GM18907 (cell line): ENCODE data around the gene ERP44.
A peak's percentile ranks its signal among the peaks of the same experiment; 100 is the strongest.
"Not testable (repeated sequence)": the region's sequence is repeated elsewhere in the genome, so short reads cannot be mapped to it uniquely, and the experiment has no call there.

Source experiments
- ATAC-seq: cut with Tn5 transposase; IDR thresholded peaks from one replicate; pipeline ENCODE4 v1.9.1; 2021; ENCODE audit warnings: mild to moderate bottlenecking, moderate library complexity; ENCODE audit not compliant: unreplicated experiment

The ERP44 gene

DNA sequence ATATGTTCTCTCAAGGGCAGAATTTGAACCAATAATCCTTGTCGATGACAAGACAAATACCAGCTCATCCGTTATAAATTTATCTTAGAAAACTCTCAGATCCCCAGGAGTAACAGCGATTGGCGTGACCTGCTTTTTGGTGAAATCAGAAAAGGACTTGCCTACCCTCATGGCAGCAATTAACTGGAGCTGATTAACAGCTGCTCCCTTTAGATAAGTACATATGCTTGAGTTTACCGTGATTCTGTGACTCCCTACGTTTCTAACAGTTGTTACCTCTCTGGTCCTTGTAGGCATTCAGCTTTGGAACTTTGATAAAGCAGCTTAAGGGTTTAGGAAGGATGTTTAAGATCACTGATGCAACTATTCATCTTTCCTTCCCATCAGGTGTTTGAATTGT is 2.8 kb upstream of the ERP44 start:
- no peak for ATAC-seq

DNA sequence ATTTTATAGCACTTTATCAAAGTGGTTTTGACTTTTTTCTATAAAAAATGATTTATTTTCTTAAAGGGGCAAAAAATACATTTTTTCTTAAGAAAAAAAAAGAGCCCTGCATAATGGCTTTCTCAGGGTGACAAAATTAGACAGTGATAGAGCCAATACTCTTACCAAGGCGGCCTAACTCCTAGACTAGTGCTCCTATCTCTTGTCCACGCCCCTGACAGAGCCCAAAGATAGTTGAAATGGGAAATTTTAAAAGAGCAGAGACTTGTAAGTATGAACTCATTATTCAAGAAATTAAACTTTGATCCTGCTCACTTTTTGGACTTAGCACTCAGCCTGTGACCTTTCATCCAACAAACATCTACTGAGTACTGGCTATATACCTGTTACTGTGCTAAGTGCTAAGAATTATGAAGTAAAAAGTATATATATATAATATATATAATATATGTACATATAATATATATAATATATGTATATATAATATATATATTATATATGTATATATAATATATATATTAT is 1.4 kb upstream of the ERP44 start:
- no peak for ATAC-seq

DNA sequence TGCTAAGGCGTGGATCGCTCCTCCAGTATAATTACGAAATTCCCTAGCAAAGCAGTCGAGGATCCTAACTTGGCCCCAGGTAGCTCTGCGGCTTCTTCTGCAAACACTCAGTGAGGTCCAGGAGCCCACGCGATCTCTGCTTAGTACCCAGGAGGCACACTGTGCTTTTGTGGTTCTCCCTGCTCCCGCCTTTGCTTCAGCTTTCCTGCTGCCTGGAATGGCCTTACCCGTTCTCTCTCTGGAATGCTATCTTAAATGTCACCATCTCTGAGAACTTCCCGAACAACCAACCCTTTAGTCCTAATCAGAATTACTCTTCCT is 882 bp upstream of the ERP44 start:
- ATAC-seq = peak; percentile 5

DNA sequence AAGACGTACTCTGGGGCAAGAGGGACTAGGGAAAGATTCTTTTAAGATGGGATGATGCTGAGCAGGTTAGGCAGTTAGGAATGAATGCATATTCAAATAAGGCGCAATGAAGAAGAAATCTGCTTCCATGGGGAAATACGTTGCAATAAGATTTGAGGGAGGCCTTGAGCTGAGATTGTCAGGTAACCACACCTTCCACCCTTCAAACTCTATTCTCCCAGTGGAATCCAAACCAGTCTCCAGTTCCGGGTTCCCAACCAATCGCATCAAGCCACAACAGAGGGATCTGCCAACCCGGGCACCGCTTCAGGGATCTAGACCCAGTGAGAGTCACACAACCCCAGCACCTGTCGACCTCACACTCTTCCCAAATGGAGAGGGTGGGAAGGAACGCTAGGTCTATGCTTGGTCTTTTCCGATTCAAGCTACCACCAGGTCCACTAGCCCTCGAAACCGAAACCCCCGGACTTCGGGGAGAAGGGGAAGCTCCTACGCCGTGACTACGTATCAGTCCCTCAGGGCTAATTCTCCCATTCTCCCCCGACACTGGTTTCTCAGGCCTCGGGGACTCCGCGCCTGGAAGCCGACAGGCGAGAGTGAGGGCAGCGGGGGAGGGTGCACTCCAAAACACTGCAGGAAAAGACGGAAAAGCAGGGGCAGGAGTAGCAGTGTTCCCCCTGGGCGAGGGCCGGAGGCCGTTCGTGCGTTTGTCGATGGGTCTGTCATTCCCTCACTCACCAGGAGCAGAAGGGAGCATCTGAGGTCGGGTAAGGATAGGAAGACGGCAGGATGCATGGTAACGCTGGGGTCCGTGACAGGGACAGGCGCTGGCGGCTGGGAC is 534 bp downstream of the ERP44 start:
- peak; percentile 8 for ATAC-seq

DNA sequence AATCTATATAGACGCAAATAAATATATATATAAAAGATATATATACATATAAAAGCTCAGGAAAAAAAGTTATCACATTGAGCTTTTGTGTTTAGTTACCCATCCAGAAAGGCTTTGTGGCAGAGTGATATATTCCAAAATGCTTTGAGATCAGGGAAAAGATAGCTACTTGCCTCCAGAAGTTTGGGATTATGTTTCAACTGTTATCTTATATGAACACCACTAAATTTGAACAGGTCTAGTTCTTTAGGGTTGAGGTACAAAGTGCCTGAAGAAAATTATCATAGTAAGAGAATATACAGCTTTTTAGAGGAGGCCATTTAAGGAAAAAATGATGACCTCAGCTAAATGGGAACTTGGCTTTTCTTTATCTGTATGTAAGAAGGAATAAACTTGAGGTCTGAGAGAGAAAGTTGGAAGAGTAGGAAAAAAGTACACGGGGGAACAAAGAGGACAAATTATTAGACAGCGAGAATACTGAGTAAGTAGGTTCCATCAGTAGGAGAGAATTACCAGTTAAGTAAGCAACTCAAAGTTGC is 2.4 kb downstream of the ERP44 start:
- ATAC-seq = no peak

DNA sequence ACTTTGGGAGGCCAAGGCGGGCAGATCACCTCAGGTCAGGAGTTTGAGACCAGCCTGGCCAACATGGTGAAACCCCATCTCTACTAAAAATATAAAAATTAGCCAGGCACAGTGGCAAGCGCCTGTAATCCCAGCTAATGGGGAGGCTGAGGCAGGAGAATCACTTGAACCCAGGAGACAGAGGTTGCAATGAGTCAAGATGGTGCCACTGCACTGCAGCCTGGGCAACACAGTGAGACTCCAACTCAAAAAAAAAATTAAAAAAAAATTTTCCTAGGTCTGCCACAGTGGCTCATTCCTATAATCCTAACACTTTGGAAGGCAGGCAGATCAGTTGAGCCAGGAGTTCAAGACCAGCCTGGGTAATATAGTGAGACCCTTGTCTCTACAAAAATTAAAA is 4.4 kb downstream of the ERP44 start:
- not testable (repeated sequence) for ATAC-seq

DNA sequence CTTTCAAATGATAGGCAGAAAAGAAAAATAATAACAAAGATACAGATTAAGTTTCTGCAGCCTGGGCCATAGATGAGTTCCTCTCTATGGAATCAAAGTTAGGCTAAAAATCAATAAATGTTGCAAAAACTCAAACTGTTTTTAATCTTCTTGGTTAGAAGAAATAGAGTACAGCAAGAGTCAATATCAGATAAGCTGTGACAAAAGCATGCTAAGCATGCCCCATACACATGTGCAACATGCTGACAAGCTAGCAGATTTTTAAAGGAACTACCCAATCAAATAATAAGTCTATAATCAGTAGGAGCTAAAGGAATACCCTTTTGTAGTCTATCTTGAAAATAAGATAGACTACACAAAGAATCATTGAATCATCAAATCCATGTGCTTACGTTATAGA is 6.7 kb downstream of the ERP44 start:
- ATAC-seq = no peak

DNA sequence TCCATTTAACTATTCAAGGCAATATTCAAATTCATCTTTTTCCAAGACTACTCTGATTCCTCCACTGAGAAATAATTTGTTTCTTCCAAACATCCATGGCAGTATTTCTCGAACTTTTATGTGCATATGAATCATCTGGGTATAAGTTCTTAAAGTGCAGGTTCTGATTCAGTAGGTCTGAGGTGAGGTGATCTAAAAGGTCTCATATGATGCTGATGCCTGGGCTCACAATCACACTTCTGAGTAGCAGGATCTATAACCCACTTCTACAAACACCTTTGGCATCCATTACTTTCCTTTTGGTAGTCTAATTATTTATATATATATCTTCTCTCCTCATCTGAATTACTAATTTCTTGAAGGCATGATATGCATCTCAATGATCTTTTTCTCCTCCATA is 7.2 kb downstream of the ERP44 start:
- ATAC-seq = no peak

DNA sequence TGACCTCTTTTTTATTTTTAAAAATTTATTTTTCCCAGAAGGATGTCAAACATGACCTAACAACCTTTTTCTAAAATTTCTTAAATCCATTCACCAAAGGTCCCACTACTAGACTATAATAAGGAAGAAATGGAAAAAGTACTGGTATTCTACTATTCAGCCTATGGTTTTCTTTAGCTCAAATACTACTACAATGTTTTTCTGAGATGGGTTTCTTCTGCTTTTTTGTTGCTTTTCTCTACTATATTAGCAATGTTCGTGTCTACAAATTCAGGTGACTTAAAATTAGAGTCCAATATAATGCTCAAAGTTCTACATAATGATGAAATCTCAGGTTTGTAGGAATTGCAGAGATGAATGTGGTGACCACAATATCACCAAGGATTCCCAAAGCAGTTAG is 7.9 kb downstream of the ERP44 start:
- no peak for ATAC-seq

DNA sequence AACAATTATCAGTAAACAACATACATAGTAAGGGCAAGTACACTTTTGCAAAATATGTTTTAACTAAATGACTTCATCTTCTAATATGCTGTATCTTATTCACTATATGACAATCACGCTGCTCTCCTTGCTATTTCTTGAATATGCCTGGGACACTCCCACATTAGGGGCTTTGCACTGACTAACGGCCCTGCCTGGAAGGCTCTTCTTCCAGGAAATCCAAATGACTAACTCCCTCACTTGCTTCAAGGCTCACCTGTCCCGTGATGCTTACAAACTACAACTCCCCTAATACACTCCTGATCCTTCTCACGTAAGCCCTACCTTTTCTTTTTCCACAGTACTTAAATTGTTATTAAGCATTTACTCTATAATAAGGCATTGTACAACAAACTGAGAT is 10.6 kb downstream of the ERP44 start:
- ATAC-seq = no peak

DNA sequence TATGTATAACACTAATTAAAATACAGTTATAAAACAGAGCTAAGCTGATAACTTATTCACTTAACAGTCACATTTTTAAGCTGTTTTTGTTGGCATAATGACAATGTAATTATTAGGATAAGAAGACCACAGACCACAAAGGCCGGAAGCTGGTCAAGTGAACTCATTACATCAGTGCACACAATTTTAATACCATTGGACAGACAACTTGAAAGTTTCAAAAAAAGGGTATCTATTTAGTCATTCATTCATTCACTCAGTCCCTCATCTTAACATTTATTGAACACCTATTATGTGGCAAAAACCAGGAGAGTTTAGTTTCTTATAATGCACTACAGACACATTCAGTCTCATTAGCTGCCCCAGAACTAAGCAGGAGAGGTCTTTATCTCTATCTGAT is 11.6 kb downstream of the ERP44 start:
- ATAC-seq = no peak

DNA sequence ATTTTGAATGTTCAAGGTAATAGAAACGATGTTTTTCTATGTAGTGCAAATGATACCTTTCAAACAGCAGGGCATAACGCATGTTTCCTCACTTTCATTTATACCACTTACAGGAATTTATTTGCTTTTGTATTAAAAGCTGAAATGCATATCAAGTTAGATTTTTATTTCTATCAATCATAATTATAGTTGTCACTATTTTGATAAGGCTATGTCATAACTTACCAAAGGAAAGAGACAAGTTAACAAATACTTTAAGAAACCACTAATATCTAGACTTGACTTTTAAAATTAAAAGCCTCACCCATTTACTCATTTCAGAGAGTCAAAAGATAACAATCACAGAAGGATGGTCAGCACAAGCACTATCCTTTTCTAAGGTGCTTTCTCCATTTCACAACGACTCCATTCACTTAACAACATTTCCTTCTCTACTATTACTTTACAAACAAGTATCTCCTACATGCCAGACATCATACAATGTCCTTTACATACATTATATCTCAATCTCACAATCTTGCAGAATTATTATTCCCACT is 12.6 kb downstream of the ERP44 start:
- no peak for ATAC-seq

DNA sequence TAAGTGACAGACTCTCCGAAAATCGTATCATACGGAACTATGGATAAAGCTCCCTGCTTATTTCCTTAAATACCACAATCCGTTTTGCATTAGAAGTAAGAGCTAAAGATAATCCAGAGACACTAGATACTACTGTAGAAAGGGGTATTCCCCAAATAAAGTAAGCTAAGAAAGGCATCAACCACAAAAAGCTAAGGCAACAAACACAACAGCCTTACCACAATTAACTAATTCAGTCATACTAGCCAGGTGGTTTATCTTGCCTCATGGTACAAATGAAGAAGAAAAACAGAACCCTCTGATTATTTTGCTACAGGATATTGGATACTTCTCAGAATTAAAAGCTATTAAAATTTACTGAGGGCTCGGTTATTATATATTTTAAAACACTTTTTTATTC is 14.1 kb downstream of the ERP44 start:
- peak; percentile 82 for ATAC-seq

DNA sequence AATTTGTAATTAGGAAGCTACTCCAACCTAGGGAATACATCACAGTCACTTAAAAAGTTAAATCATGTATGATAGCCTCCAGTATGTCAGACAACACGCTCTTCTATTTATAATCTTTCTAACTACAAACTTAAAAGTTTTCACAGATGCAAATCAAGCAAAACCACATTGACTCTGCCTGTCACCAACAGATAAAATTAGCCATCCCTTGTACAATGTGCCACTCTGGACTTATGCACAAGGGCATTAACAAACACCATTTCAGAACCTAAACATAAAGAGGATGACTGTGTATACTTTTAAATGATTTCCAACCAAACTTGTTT is 14.7 kb downstream of the ERP44 start:
- peak; percentile 55 for ATAC-seq

DNA sequence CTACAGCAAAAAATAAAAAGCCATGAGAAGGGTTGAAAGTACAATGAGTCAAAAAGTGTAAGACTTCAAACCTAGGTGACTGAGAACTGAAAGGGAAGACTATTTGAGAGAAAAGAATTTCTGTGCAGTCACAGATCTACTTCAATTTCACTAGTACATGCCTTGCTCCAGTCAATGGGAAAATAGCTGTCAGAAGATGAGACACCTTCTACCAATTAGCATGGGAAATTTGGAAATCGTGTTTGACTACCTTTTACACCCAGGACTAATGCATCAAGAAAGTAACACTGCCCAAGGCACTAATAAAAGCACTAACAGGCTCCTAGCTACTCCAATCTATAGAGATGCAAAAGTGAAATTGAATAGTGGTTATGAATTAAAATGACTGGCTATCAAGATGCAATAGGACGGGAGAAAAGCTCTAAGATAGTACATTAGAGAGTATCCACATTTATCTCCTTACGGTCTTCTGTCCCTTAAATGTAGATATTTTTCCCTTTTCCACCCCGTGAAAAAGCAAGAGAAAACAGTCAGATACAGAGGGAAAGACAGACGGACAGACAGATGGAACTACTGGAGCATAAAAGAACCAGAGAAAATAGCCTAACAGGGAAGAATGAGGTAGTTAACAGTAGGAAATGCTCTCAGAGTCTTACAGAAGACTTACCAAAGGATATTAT is 15.2 kb downstream of the ERP44 start:
- ATAC-seq = peak; percentile 46

DNA sequence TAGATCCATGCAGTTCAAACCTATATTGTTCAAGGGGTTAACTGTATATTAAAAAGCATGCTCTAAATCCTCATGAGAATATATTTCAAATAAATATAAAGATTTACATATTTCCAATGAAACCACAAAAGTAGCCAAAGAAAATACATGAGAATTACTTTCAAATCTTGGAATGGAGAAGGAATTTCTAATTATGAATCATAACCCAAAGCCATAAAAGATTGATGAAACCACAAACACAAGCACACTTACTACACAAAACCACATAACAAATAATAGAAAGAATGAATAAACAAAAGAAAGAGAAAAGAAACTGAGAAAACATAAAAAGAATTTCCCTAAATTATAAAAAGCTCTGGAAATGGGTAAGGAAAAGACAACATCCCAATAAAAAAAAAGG is 16.0 kb downstream of the ERP44 start:
- ATAC-seq = no peak

DNA sequence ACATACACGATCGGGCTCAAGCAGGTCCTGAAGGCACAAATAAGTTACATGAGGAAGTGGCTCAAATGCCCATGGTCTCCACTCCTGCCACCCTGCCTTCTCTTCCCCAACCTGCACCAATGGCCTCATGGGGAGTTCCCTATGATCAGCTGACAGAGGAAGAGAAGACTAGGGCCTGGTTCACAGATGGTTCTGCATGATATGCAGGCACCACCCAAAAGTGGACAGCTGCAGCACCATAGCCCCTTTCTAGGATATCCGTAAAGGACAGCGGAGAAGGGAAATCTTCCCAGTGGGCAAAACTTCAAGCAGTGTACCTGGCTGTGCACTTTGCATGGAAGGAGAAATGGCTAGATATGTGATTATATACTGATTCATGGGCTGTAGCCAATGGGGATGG is 22.5 kb downstream of the ERP44 start:
- not testable (repeated sequence) for ATAC-seq

DNA sequence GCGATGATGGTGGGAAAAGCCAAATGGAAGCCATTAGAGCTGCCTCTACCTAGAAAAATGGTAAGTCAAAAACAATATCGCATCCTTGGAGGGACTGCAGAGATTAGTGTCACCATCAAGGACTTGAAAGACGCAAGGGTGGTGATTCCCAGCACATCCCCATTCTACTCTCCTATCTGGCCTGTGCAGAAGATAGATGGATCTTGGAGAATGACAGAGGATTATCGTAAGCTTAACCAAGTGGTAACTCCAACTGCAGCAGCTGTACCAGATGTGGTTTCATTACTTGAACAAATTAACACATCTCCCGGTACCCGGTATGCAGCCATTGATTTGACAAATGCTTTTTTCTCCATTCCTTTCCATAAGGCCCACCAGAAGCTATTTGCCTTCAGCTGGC is 23.8 kb downstream of the ERP44 start:
- no peak for ATAC-seq

DNA sequence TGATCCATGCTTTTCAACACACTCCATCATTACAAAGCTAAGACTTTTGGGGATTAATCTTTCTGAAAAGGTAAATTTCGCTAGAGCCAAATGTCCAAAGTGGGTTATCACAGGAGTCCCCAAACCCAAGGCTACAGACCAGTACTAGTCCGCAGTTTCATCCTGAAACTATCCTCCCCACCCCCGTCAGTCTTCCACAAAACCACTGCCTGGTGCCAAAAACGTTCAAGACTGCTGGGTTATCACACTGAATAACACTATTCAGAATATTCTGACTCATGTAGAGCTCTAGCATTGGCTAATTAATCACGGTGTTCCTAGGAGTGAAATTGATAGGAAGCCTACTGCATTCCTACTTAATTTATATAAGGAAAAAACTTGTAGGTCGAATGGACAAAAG is 24.7 kb downstream of the ERP44 start:
- no peak for ATAC-seq

DNA sequence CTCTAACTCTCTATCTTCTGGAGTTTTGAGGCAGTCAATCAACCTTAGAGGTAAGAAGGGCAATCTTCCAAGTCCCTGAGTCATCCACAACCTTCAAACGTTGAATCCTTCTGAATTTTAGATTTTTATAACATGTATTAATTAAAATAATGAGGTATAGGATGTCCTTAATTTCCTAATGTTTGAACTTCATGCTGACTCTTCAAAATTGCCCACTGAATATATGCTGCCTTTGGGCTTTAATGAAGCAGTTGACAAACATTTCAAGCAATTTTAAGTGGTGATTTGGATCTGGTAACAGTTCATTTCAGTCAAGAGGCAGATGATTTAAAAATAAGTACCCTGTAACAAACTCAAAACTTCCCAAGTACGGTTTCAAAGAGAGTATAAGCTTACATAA is 26.0 kb downstream of the ERP44 start:
- no peak for ATAC-seq

DNA sequence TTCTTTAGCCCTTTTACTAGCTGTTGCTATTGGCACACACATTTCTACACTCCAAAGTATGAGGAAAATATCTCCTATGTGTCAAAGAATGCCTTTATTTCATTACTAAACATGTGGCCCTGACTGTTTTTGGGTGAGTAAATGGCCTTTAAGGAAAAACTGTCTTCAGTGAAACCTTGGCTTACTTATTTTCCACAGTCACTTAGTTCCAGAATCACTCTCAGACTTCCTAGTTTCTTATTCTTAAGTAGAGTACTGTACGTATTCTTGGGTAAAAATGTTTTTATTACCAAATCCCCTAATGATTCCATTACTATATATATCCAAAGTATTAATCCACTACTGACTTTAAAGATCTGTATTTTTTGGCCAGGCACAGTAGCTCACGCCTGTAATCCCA is 27.5 kb downstream of the ERP44 start:
- no peak for ATAC-seq
